Breast epithelium (tissue), 4 donors: Measurements from ENCODE around the gene DENND5B. TPM values are rescaled to one million over a fixed set of nuclear protein-coding genes. Genes with fewer than 3 reads are reported as not detected.

Experiments
- DNase-seq, 2 donors: peaks; one replicate each; pipeline ENCODE4 v3.0.0-alpha.2; 2019; ENCODE audit warnings: low spot score in 2 of 2
- H3K27ac ChIP-seq, 2 donors: fragments of 200-600 bp; sonication (generic) in 1 of 2; one replicate each; pipeline ENCODE4 v1.5.1; 2016 to 2019; ENCODE audit warnings: mild to moderate bottlenecking in 1 of 2
- H3K27me3 ChIP-seq, 2 donors: fragments of 200-600 bp; sonication (generic) in 1 of 2; one replicate each; pipeline versions ENCODE4 v1.5.1 to v1.6.0; 2017 to 2019; ENCODE audit warnings: control low read depth in 1 of 2, mild to moderate bottlenecking in 1 of 2
- H3K36me3 ChIP-seq: fragments of 200-600 bp; one replicate; pipeline ENCODE4 v1.5.1; 2019
- H3K4me1 ChIP-seq, 2 donors: fragments of 200-600 bp; sonication (generic); one replicate each; pipeline ENCODE4 v1.5.1; 2016 to 2019; ENCODE audit warnings: control low read depth in 1 of 2
- H3K4me3 ChIP-seq, 3 donors: fragments of 200-600 bp; sonication (generic); 1 replicate in 2 of 3; 2 replicates in 1 of 3; pipeline ENCODE4 v1.5.1; 2016 to 2019; ENCODE audit warnings: mild to moderate bottlenecking in 3 of 3, moderate library complexity in 2 of 3
- H3K9me3 ChIP-seq, 2 donors: fragments of 200-600 bp; sonication (generic) in 1 of 2; one replicate each; pipeline ENCODE4 v1.5.1; 2016 to 2019; ENCODE audit warnings: control low read depth in 1 of 2
- CTCF ChIP-seq, 3 donors: fragments of 450-650 bp; IDR thresholded peaks; one replicate each; pipeline ENCODE4 v1.5.1; 2016 to 2017; ENCODE audit warnings: antibody characterized with exemption in 3 of 3, mild to moderate bottlenecking in 3 of 3, moderate library complexity in 3 of 3
- POLR2A ChIP-seq: fragments of 450-650 bp; IDR thresholded peaks from one replicate; pipeline ENCODE4 v1.6.1; 2016; ENCODE audit warnings: antibody characterized with exemption, mild to moderate bottlenecking, moderate library complexity
- POLR2AphosphoS5 ChIP-seq, 3 donors: sonication (generic); formaldehyde crosslinking; IDR thresholded peaks; one replicate each; pipeline ENCODE4 v1.6.1; 2017; ENCODE audit warnings: antibody characterized with exemption in 3 of 3
- intact Hi-C: fragments of 100-400 bp; cut with DNase I; formaldehyde crosslinking; loops from one replicate; pipeline ENCODE4 v1.15.1; 2023; ENCODE audit warnings: low total_unique reads
- total RNA-seq, 3 donors: library from RNA; depleted of rRNA; stranded (reverse); fragments of >200 nt; gene quantifications; one replicate each; pipeline ENCODE4 v1.1.0, GENCODE V29; 2016

Gene DENND5B
- total RNA-seq, 3 donors from 2014 or later: 16.0 to 18.7 (median 17.7) TPM

GRCh38 chr12:31523306-31523705 lies 67.6 kb downstream of the DENND5B start:
- no peak for TF ChIP-seq CTCF (IDR thresholded peaks at IDR 0.05)
- TF ChIP-seq POLR2A: no peak
- TF ChIP-seq POLR2AphosphoS5 (IDR thresholded peaks at IDR 0.05): no peak
- H3K27me3 ChIP-seq: no peaks in the 10 kb centered on the region
- no peak overlapping the region for H3K4me3 ChIP-seq
- intact Hi-C loops: no loop called here
- H3K9me3 ChIP-seq: no peaks in the 10 kb centered on the region
- peaks cover 0 to 4% of the 10 kb centered on the region in 2 donors for H3K4me1 ChIP-seq
- H3K36me3 ChIP-seq: no peaks in the 10 kb centered on the region
- no peak overlapping the region for H3K27ac ChIP-seq
- no peak for DNase-seq

GRCh38 chr12:31522607-31523006 lies 68.3 kb downstream of the DENND5B start:
- intact Hi-C loops: no loop called here

GRCh38 chr12:31521964-31522363 lies 69.0 kb downstream of the DENND5B start:
- TF ChIP-seq POLR2AphosphoS5 (IDR thresholded peaks at IDR 0.05) (no peak), POLR2A (no peak), CTCF (IDR thresholded peaks at IDR 0.05) (no peak)
- Histone ChIP-seq H3K4me3 (no peak overlapping the region), H3K36me3 (no peaks in the 10 kb centered on the region), H3K4me1 (peaks cover 0 to 4% of the 10 kb centered on the region in 2 donors), H3K27ac (no peak overlapping the region), H3K27me3 (no peaks in the 10 kb centered on the region), H3K9me3 (no peaks in the 10 kb centered on the region)
- no peak for DNase-seq
- intact Hi-C loops: no loop called here

More at GRCh38 chr12:31522607-31523006, 68.3 kb downstream of the DENND5B start:
- Histone ChIP-seq H3K27ac (no peak overlapping the region), H3K4me3 (no peak overlapping the region), H3K4me1 (peaks cover 0 to 4% of the 10 kb centered on the region in 2 donors), H3K27me3 (no peaks in the 10 kb centered on the region), H3K36me3 (no peaks in the 10 kb centered on the region), H3K9me3 (no peaks in the 10 kb centered on the region)
- no peak for TF ChIP-seq CTCF (IDR thresholded peaks at IDR 0.05)
- TF ChIP-seq POLR2A: no peak
- no peak for TF ChIP-seq POLR2AphosphoS5 (IDR thresholded peaks at IDR 0.05)
- no peak for DNase-seq

- no peak overlapping the region for H3K4me3 ChIP-seq
- no peak for DNase-seq
- H3K27ac ChIP-seq: peak overlapping the region in 1 of 2 donors; percentile 15
- no peaks in the 10 kb centered on the region for H3K9me3 ChIP-seq
- H3K4me1 ChIP-seq: peaks cover 0 to 4% of the 10 kb centered on the region in 2 donors
- H3K36me3 ChIP-seq: no peaks in the 10 kb centered on the region
- intact Hi-C loops: no loop called here
- no peaks in the 10 kb centered on the region for H3K27me3 ChIP-seq
- TF ChIP-seq CTCF (IDR thresholded peaks at IDR 0.05) (no peak), POLR2A (no peak), POLR2AphosphoS5 (IDR thresholded peaks at IDR 0.05) (no peak)
These were observed 71.4 kb downstream of the DENND5B start for GRCh38 chr12:31519511-31519910.

GRCh38 chr12:31518680-31519227 lies 72.2 kb downstream of the DENND5B start:
- H3K36me3 ChIP-seq: no peaks in the 10 kb centered on the region
- intact Hi-C loops: no loop called here
- no peak overlapping the region for H3K4me3 ChIP-seq
- H3K27me3 ChIP-seq: no peaks in the 10 kb centered on the region
- no peak for DNase-seq
- peaks cover 0 to 4% of the 10 kb centered on the region in 2 donors for H3K4me1 ChIP-seq
- TF ChIP-seq POLR2A (no peak), CTCF (IDR thresholded peaks at IDR 0.05) (no peak), POLR2AphosphoS5 (IDR thresholded peaks at IDR 0.05) (no peak)
- no peaks in the 10 kb centered on the region for H3K9me3 ChIP-seq
- peak overlapping the region in 1 of 2 donors; percentile 15 for H3K27ac ChIP-seq
